Neural progenitor cell (in vitro differentiated cells): ENCODE measurements around the gene RASGRF1.

Experiments used
- EZH2 ChIP-seq: fragments of 200-600 bp; sonication (generic); IDR thresholded peaks from 2 replicates; pipeline ENCODE4 v1.6.1; 2017; ENCODE audit warnings: antibody characterized with exemption, mild to moderate bottlenecking, moderate library complexity
- EZH2phosphoT487 ChIP-seq: fragments of 200-600 bp; sonication (generic); IDR thresholded peaks from 2 replicates; pipeline ENCODE4 v1.6.1; 2017; ENCODE audit warnings: antibody characterized with exemption
- TF ChIP-seq, protein P1 (sequence below): fragments of 200-600 bp; sonication (generic); IDR thresholded peaks from 2 replicates; pipeline ENCODE4 v1.5.1; 2017; ENCODE audit warnings: antibody characterized with exemption, mild to moderate bottlenecking

GRCh38 chr15:79023546-79023890, 67.1 kb downstream of the RASGRF1 start:
- TF ChIP-seq, protein P1, sequence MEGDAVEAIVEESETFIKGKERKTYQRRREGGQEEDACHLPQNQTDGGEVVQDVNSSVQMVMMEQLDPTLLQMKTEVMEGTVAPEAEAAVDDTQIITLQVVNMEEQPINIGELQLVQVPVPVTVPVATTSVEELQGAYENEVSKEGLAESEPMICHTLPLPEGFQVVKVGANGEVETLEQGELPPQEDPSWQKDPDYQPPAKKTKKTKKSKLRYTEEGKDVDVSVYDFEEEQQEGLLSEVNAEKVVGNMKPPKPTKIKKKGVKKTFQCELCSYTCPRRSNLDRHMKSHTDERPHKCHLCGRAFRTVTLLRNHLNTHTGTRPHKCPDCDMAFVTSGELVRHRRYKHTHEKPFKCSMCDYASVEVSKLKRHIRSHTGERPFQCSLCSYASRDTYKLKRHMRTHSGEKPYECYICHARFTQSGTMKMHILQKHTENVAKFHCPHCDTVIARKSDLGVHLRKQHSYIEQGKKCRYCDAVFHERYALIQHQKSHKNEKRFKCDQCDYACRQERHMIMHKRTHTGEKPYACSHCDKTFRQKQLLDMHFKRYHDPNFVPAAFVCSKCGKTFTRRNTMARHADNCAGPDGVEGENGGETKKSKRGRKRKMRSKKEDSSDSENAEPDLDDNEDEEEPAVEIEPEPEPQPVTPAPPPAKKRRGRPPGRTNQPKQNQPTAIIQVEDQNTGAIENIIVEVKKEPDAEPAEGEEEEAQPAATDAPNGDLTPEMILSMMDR: no peak
- TF ChIP-seq EZH2: no peak
- no peak for TF ChIP-seq EZH2phosphoT487
